ENCODE measurements around the gene PIEZO2.

Gene PIEZO2

GRCh38 chr18:10718809-10719208 is 430.6 kb downstream of the PIEZO2 start:
- DNase-seq, result no peak

- DNase-seq, result no peak
Observed at GRCh38 chr18:10715791-10716190, 433.6 kb downstream of the PIEZO2 start.

- DNase-seq, result no peak
Observed at GRCh38 chr18:10713409-10713808, 436.0 kb downstream of the PIEZO2 start.

- no peak for DNase-seq
Observed at GRCh38 chr18:10707294-10707693, 442.1 kb downstream of the PIEZO2 start.

GRCh38 chr18:10705786-10706185 is 443.6 kb downstream of the PIEZO2 start:
- peak in 1 of 2 experiments; percentile 0 for DNase-seq

- no peak for DNase-seq
Observed at GRCh38 chr18:10705291-10705690, 444.1 kb downstream of the PIEZO2 start.

GRCh38 chr18:10702206-10702605 is 447.2 kb downstream of the PIEZO2 start:
- no peak for DNase-seq

GRCh38 chr18:10690366-10690765 is 459.0 kb downstream of the PIEZO2 start:
- DNase-seq, result no peak

GRCh38 chr18:10690035-10690329 is 459.4 kb downstream of the PIEZO2 start:
- DNase-seq, result no peak

- no peak for DNase-seq
Observed at GRCh38 chr18:10689236-10690034, 459.9 kb downstream of the PIEZO2 start.

GRCh38 chr18:10688766-10689165 is 460.6 kb downstream of the PIEZO2 start:
- DNase-seq, result no peak

- no peak for DNase-seq
Observed at GRCh38 chr18:10687161-10687925, 462.0 kb downstream of the PIEZO2 start.

GRCh38 chr18:10686308-10686707 is 463.1 kb downstream of the PIEZO2 start:
- no peak for DNase-seq

GRCh38 chr18:10685484-10685883 is 463.9 kb downstream of the PIEZO2 start:
- no peak for DNase-seq

- no peak for DNase-seq
Observed at GRCh38 chr18:10682368-10682714, 467.0 kb downstream of the PIEZO2 start.

GRCh38 chr18:10681581-10682367 is 467.6 kb downstream of the PIEZO2 start:
- DNase-seq, result no peak

GRCh38 chr18:10680271-10680596 is 469.1 kb downstream of the PIEZO2 start:
- DNase-seq, result no peak

GRCh38 chr18:10679557-10680270 is 469.7 kb downstream of the PIEZO2 start:
- DNase-seq, result no peak

GRCh38 chr18:10671441-10671840 is 477.9 kb downstream of the PIEZO2 start:
- DNase-seq, result no peak

GRCh38 chr18:10670856-10671255 is 478.5 kb downstream of the PIEZO2 start:
- no peak for DNase-seq

GRCh38 chr18:10669441-10670100 is 479.8 kb downstream of the PIEZO2 start:
- DNase-seq, result no peak

GRCh38 chr18:10663750-10664149 is 485.6 kb downstream of the PIEZO2 start:
- no peak for DNase-seq

- DNase-seq, result no peak
Observed at GRCh38 chr18:10661317-10661716, 488.1 kb downstream of the PIEZO2 start.
